GM19193 (cell line): ENCODE measurements around the gene SYNGR4.

Experiments used
- POLR2A ChIP-seq: IDR thresholded peaks from 4 replicates; pipeline ENCODE4 v1.6.1; 2011; ENCODE audit not compliant: insufficient read depth, insufficient read length; ENCODE audit errors: extremely low read depth

The SYNGR4 gene

DNA sequence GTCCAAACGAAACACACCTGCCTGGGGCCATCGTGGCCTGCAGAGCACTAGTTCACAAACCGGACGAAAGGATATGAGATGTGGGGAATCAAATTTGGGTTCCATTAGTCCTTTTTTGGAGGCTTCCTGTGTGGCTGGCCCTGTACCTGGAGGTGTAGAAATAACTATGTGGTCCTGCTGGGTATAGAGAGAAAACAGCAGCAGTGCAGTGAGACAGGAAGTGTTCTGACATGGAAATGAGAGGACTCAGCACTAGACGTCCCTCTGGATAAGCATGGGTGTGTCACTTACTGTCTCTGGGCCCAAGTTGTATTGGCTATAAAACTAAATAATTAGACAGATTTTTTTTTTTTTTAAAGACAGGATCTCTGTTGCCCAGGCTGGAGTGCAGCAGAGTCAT, 14.9 kb downstream of the SYNGR4 start:
- no peak for TF ChIP-seq POLR2A

DNA sequence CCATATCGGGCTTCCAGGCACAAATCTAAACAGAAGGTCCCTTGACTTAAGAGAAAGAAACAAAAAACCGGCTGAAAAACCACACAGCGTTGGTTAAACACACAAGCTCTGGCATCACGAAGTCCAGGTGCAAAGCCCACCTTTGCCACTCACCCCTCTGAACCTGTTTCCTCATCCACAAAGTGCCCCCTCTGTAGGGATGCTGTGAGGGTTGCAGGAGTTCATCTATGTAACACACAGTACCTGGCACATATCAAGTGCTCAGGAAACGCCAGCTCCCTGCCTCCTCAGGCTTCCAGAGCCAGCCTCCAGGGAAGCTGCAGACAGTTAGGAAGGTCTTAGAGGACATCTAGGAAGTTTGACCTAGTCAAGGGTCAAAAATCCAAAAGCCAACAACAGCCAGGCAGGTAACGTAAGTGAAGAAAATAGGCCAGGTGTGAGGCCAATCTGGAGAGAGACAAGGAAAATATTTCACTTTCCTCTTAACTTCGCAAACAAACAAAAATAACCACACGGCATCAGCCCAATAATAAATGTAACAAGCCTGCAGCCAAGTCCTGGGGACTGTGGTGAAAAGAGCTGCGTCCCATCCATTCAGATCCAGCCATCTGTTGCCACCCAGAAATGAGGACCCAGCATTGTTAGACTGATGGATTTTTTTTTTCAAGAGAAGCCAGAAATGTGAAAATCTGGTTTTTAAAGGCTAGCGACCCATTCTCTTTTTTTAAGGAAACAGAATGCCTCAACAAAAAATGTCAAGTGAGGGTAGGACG, 17.2 kb downstream of the SYNGR4 start:
- no peak for TF ChIP-seq POLR2A

DNA sequence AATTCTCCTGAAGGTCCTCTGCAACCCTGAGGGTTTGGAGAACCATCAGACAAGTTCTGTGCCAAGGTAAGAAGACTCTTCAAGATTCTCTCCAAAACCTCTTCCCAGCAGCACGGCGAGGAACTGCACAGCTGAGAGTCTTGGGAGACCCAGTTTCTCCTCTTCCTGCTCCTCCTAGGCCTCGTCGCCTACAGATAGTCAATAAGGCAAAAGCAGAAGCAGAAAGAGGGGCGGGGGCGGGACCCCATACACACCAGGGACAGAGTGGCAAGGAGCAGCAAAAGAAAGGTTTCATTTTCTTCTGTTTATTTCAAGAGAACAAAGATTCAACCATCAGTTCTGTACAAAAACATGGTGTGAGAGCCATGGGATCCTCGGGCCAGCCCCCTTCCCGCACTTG, 18.1 kb downstream of the SYNGR4 start:
- TF ChIP-seq POLR2A = no peak

DNA sequence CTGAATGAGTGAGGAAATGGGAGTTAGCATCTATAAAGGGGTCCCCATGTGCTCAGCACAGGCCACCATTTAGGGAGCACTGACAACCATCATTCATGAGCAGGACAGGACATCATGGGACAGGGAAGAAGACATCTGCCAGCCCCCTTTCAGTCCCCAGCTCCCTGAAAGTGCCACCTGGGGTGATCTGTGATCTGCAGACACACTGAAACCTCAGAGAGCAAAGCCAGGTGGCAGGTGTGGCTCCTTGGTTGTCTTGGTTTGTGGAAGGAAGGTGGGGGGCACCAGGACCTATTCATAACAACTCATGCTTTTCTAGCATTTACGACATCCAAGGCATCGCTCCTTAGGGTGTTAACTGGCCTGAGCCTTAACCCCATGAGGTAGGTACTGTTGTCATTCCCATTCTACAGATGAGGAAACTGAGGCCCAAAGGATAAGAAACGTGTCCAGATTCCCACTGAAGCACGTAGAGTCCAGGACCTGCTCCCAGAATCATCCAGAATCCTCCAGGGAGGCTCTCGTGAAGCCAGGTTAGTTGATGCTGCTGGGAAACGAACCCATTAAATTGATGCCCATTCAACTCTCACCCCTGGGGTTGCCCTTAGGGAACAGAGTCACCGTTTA, 21.4 kb downstream of the SYNGR4 start:
- TF ChIP-seq POLR2A = no peak

DNA sequence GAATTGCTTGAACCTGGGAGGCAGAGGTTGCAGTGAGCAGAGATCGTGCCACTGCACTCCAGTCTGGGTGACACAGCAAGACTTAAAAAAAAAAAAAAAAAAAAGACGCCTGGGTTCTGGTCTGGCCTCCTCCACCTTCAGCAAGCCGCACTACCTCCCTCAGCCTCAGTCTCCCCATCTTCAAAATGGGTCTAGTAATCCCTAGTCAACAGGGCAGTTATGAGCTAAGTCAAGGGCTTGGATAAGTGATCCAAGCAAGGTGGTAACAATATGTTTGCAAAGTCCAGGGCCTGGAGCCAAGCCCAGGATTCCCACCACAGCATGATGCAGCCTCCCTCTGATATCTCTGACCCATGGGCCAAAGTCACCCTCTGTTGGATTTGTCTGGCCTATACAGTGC, 22.8 kb downstream of the SYNGR4 start:
- no peak for TF ChIP-seq POLR2A

DNA sequence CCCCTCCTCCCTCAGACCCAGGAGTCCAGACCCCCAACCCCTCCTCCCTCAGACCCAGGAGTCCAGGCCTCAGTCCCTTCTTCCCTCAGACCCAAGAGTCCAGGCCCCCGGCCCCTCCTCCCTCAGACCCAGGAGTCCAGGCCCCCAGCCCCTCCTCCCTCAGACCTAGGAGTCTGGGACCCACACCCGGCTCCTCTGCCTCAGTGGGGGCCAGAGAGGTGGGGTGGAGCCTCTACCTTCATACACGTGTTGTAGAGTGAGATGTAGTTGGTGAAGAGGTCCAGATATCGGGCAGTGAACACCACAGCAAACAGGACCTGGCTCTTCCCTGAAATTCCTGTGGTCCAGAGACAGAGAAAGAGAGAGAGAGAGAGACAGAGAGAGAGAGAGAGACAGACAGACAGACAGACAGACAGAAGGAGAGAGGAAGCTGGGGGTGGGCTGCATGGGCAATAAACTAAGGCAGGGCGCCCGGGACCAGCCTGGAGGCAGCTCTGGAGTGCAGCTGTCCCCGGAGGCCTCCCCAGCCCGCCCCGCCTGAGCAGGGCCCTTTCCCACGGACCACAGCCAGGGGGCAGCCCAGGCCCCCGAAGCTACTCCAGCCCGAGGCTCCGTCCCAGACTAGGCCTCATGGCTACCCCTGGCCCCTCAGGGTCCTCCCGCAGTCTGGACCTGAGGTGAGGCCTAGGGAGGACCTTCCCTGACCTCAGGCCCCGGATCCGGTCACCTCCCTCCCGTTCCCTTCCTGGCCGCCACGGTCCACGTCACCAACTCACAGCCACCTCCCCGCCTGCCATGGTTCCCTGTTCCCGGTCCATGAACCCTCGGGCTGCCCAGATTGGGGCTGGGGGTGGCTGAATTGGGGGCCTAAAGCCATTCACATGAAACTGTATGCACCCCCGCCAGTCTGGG, 26.3 kb downstream of the SYNGR4 start:
- no peak for TF ChIP-seq POLR2A

DNA sequence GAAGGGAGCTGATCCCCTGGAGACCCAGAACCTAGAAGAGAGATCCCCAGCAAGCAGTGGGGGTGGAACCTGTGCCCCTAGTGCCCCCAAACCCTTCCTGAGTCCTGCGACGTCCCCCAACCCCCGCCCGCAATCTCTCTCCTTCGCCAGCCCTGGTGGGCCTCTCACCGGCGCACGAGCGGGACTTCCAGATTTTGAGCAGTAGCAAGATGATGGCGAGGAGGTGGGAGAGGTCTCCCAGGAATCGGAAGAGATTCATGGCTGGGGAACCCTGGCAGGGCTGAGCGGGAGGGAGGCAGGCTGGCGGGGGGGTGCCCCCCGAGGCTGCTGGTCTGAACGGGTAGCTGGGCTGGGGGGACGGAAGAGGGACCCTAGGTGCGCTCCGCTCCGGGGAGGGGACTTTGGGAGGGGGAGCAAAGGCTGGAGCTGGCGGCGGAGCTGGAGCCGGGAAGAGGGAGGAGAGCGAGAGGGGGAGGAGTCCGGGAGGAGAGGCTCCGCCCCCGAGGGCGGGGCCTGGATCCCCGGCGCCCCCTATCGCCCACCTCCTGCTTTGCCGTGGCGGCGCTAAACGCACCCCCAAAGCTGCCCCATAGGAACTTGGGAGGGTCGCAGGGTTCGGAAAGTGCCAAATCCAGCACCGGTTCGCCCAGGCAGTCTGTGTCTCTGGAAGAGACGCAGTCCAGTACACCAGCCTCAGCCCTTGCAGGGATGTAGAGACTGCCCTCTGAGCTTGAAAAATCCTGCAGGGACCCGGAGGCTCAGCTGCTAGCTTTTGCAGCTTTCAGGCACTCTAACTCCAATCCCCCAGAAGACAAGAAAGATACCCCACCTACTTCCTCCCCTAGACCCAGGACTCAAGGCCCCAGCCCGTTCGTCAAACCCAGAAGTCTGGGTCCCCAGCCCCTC, 27.2 kb downstream of the SYNGR4 start, which contains the start of gene KDELR1:
Gene KDELR1, minus strand, starts transcription at position 452 of the 906 bp plus-strand sequence. Its CDS starts 193 bp downstream, at position 259.
- peak; percentile 39 for TF ChIP-seq POLR2A

DNA sequence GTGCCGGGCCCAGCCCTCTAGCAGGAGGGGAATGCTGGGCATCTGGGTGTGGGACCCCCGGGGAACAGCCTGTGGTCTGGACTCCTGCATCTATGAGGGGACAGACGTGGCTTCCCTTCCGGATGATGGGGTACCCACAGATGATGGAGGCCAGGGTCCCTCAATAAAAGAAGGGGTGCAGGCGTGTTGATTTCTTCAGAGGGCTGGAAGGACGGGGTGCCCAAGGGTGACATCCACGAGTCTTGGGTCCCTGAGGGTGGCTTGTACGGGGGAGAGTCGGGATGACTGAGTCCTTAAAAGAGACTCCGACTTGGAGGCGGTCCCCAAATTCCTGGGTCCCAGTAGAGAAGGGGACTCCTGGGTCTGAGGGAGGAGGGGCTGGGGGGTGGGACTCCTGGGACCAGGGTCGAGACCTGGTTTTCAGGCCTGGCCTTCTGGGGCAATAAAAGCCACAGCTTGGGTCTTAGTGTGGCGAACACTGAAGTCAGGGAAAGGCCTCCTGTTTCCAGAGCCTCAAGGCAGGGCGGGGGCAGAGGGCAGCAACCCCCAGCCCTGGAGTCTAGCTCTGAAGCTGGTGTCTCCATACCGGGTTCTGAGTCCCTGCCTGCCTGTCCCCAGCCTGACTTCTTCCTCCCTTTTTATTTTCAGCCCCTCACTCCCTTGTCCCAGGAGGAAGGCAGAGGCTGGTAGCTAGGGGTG, 28.8 kb downstream of the SYNGR4 start:
- TF ChIP-seq POLR2A = no peak

DNA sequence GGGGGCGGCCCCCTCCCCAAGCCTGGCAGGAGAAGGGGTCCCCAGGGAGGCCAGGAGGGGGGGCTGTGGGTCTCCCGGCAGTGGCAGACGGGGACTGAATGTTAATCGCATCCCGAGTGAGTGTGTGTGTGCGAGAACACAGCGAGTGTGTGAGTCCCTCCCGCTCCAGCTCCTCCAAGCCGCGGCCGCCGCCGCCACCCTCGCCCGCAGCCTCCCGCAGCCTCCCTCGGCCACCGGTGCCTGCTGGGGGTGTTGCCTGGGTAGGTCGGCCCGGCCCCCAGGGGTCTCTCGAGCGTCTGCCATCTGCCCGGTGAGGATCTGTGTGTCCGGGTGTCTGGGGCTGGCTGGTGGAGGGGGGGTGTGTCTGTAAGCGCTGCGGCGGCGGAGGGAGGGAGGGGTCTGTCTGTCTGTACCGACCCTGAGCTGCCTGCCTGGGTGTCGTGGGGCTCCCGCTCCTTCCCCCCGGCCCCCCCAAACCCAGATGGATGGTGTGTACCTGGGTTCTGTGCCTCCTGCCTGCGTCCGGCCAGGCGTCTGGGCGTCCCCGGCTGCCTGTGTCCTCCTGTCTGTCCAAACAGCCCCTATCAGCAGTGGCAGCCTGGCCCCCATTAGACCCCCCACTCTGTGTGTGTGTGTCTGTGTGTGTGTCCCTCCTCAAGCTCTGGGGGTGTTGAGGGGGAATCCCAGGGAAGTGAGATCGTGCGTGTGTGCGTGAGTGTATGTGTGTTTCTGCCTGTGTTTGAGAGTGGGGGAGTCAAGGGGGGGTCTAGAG, 29.6 kb downstream of the SYNGR4 start, which contains the start of gene GRIN2D:
Gene GRIN2D, plus strand, starts transcription at position 110 of the 772 bp plus-strand sequence. CDS start 4,725 bp downstream, outside the sequence.
- TF ChIP-seq POLR2A = no peak

DNA sequence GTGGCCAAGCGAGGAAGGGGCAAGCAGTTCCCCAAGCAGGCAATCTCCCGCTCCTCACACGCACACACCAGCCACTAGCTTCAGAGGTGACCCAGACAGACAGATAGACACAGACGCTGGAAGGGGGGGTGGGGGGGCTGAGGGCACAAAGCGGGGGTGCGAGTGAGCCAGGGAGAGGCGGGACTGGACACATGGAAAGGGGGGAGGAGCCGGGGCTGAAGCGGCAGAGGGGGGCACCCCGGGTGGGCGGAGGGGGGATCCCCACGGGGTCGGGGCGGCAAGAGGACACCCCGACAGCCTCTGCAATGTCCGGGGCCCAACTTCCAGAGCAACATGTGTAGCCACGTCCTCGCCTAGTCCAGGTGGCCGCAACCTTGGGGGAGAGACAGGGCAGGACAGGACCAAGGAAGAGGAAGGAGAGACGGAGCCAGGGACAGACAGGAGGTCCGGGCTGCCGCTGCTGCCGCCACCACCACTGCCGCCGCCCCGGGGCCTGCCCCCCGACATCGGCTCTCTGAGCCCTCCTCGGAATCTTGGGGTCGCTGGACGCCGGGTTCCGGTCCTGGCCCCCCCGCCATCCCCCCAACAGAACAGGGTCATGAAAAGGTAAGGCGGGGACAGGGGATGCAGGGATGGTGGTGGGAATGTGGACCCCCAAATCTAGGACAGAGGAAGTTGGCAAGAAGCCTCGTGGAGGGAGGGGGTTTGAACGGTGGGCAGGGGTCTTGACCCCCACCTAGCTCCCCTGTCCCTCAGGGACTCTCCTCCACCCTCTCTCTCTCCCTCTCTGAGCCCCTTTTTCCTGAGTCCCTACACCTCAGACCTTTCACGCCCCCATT, 30.4 kb downstream of the SYNGR4 start:
- TF ChIP-seq POLR2A = no peak

DNA sequence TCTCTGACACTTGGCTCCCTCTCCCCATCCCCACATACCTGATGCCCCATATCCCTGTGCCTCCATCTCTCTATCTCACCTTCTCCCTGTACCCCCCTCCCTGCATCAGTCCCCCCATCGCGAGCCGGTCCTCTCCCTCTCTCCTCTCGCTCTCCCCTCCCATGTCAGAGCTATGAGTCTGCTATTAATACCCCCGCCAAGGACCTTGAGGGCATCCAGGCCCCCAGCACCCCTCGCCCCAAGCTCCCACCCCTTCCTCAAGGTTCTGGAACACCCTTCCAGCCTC, 30.9 kb downstream of the SYNGR4 start:
- TF ChIP-seq POLR2A = no peak

DNA sequence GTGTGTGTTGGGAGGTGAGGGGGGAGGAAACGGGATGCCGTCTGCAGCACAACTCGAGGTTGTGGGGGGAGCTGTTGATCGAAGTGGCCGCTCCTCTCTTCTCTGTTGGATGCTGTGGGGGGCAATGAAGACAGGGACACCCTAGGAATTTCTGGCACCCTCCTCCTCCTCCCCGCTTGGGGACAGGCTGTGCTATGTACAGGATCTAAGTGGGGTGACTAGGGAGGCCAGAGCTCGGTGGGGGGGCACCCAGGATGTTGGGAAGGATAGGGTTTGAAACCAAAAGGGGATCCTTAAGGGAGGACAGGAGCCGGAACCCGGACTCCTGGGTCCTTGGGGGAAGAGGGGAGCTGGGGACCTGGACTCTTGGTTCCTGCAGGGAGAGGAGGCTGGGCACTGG, 31.3 kb downstream of the SYNGR4 start:
- no peak for TF ChIP-seq POLR2A
